ENCODE results near the gene CHN2.

The CHN2 gene

GRCh38 chr7:29265208-29265923 lies 70.8 kb downstream of the CHN2 start:
- Histone ChIP-seq H3K27ac (peak overlapping the region; percentile 2; the same call in 1 of the 2 replicates), H3K4me2 (peak overlapping the region; percentile 14; the same call in 1 of the 2 replicates), H2AFZ (ENCODE audit: low read depth) (no peak overlapping the region), H4K20me1 (ENCODE audit: insufficient read depth) (no peaks in the 10 kb centered on the region), H3K4me3 (IDR thresholded peaks at IDR 0.05; ENCODE audit: insufficient read depth, low read depth, low read length) (no peak overlapping the region), H3K36me3 (ENCODE audit: insufficient read depth) (no peaks in the 10 kb centered on the region), H3K27me3 (ENCODE audit: insufficient read depth, low read depth) (no peaks in the 10 kb centered on the region), H3K79me2 (ENCODE audit: insufficient read depth, low read depth) (no peaks in the 10 kb centered on the region), H3K9ac (no peak overlapping the region), H3K4me1 (ENCODE audit: low read depth, poor library complexity, severe bottlenecking) (peaks cover 19% of the 10 kb centered on the region)
- TF ChIP-seq CTCF (conservative IDR thresholded peaks at IDR 0.05; ENCODE audit: low read depth, low read length), result no peak

DNA sequence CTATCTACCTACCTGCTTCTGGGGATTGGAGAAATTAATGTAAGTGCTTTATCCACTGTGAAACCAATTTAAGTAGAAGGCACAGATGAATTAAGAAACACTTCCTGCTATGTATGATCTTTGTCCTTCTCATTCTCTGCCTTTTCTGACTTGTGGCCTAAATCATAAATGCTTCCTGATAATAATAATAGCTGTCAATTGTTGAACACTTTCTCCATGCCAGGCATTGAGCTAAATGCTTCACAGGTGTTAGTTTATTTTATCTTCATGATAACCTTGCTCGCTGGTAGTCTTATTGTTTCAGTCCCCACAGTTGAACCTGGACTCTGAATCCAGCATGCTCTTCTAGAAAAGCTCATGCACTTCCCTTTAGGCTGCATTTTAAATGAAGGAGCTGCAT lies 75.4 kb downstream of the CHN2 start:
- Histone ChIP-seq H4K20me1 (ENCODE audit: insufficient read depth) (no peaks in the 10 kb centered on the region), H3K79me2 (ENCODE audit: insufficient read depth, low read depth) (no peaks in the 10 kb centered on the region), H3K4me3 (IDR thresholded peaks at IDR 0.05; ENCODE audit: insufficient read depth, low read depth, low read length) (no peak overlapping the region), H3K27me3 (ENCODE audit: insufficient read depth, low read depth) (no peaks in the 10 kb centered on the region), H3K27ac (no peak overlapping the region), H3K9ac (no peak overlapping the region), H2AFZ (ENCODE audit: low read depth) (no peak overlapping the region), H3K4me2 (no peak overlapping the region), H3K36me3 (ENCODE audit: insufficient read depth) (no peaks in the 10 kb centered on the region), H3K4me1 (ENCODE audit: low read depth, poor library complexity, severe bottlenecking) (peaks cover 15% of the 10 kb centered on the region)
- TF ChIP-seq CTCF (conservative IDR thresholded peaks at IDR 0.05; ENCODE audit: low read depth, low read length), result no peak

DNA sequence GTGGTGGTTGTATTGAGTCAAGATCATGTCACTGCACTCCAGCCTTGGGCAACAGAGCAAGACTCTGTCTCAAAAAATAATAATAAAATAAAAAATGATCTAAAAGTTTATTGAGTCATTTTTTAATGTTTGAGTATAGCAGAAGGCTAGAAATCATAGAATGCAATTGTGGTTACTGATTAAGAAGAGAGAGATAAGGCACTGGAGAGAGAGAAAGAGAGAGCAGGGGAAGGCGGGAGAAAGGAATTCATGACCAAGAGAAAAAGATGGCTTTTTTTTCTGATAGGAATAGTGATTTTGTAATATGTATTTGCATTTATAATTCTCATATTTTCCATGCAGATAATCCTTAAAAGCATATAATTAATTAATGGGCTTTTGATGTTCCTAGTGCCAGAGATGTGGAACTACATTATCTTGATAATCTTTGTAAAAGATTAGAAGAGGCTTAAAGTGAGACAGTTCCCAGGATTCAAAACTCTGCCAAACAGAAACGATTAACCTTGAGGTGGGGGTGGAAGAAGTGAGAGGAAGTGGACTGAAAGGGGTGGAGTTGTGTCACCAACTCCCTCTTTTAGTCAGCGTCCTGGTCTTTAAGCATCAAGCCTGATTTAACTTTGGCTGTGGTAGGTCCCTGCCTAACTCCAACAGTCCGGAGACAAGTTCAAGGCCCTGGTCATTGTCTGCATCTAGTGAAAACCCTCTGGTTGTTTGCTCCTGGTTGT lies 76.2 kb downstream of the CHN2 start:
- Histone ChIP-seq H3K4me2 (no peak overlapping the region), H3K9ac (no peak overlapping the region), H2AFZ (ENCODE audit: low read depth) (no peak overlapping the region), H3K79me2 (ENCODE audit: insufficient read depth, low read depth) (no peaks in the 10 kb centered on the region), H3K4me3 (IDR thresholded peaks at IDR 0.05; ENCODE audit: insufficient read depth, low read depth, low read length) (no peak overlapping the region), H3K4me1 (ENCODE audit: low read depth, poor library complexity, severe bottlenecking) (peaks cover 7% of the 10 kb centered on the region), H3K36me3 (ENCODE audit: insufficient read depth) (no peaks in the 10 kb centered on the region), H4K20me1 (ENCODE audit: insufficient read depth) (no peaks in the 10 kb centered on the region), H3K27ac (no peak overlapping the region), H3K27me3 (ENCODE audit: insufficient read depth, low read depth) (no peaks in the 10 kb centered on the region)
- TF ChIP-seq CTCF (conservative IDR thresholded peaks at IDR 0.05; ENCODE audit: low read depth, low read length), result no peak

- Histone ChIP-seq H3K79me2 (ENCODE audit: insufficient read depth, low read depth) (no peaks in the 10 kb centered on the region), H3K27ac (no peak overlapping the region), H3K4me3 (IDR thresholded peaks at IDR 0.05; ENCODE audit: insufficient read depth, low read depth, low read length) (no peak overlapping the region), H3K4me1 (ENCODE audit: low read depth, poor library complexity, severe bottlenecking) (peaks cover 1% of the 10 kb centered on the region), H4K20me1 (ENCODE audit: insufficient read depth) (no peaks in the 10 kb centered on the region), H3K27me3 (ENCODE audit: insufficient read depth, low read depth) (no peaks in the 10 kb centered on the region), H2AFZ (ENCODE audit: low read depth) (no peak overlapping the region), H3K36me3 (ENCODE audit: insufficient read depth) (no peaks in the 10 kb centered on the region), H3K9ac (no peak overlapping the region), H3K4me2 (no peak overlapping the region)
- no peak for TF ChIP-seq CTCF (conservative IDR thresholded peaks at IDR 0.05; ENCODE audit: low read depth, low read length)
These were observed 76.7 kb downstream of the CHN2 start for GRCh38 chr7:29271319-29271658.

All from KMS-11 (cell line).